ENCODE results near the gene LYZL6. TPM values are rescaled to one million over a fixed set of nuclear protein-coding genes. Genes with fewer than 3 reads are reported as not detected.

LYZL6 gene
- polyA plus RNA-seq, 3 donors = not detected

GRCh38 chr17:35936063-35936462 lies 7.5 kb downstream of the LYZL6 start:
- WGBS (ENCODE audit: insufficient coverage) = no CpG with 5 or more reads among the region's 5 CpGs
- Histone ChIP-seq H3K9me3 (replicated peaks in 1 of 2; ENCODE audit: control insufficient read depth in 1 of 2, insufficient read depth in 1 of 2, low read length in 2 of 2) (no peaks in the 10 kb centered on the region), H2AFZ (ENCODE audit: insufficient read depth, low read depth, low read length, poor library complexity, severe bottlenecking) (no peak overlapping the region), H3K79me2 (ENCODE audit: insufficient read depth, low read length) (no peaks in the 10 kb centered on the region), H3K4me2 (replicated peaks; ENCODE audit: extremely low read depth, low read length, poor library complexity, severe bottlenecking) (no peak overlapping the region), H3K4me3 (replicated peaks in 1 of 3; ENCODE audit: low read depth in 2 of 3, low read length in 3 of 3) (no peak overlapping the region), H3K27me3 (ENCODE audit: control insufficient read depth in 2 of 2, insufficient read depth in 2 of 2, low read length in 2 of 2) (no peaks in the 10 kb centered on the region), H3K9ac (ENCODE audit: insufficient read depth, low read length, poor library complexity, severe bottlenecking) (no peak overlapping the region), H3K36me3 (replicated peaks in 1 of 2; ENCODE audit: control insufficient read depth in 1 of 2, insufficient read depth in 2 of 2, low read length in 2 of 2) (no peaks in the 10 kb centered on the region), H4K20me1 (ENCODE audit: insufficient read depth, low read length) (no peaks in the 10 kb centered on the region), H3K4me1 (ENCODE audit: control insufficient read depth in 1 of 2, insufficient read depth in 2 of 2, low read length in 2 of 2) (no peaks in the 10 kb centered on the region), H3K27ac (ENCODE audit: low read depth in 1 of 2, low read length in 2 of 2) (no peak overlapping the region)
- Mint-ChIP-seq H3K27ac (no peak overlapping the region), H3K4me3 (no peak overlapping the region), H3K27me3 (ENCODE audit: low read depth in 3 of 3) (peaks cover 0 to 2% (median 0%) of the 10 kb centered on the region in 3 donors), H3K9me3 (peaks cover 0 to 7% (median 0%) of the 10 kb centered on the region in 7 donors), H3K36me3 (no peaks in the 10 kb centered on the region), H3K4me1 (peaks cover 2% of the 10 kb centered on the region)
- intact Hi-C loops (cut with micrococcal nuclease) = no loop called here
- DNase-seq = no peak
- TF ChIP-seq CTCF (IDR thresholded peaks at IDR 0.05) = no peak

- Histone ChIP-seq H3K4me2 (replicated peaks; ENCODE audit: extremely low read depth, low read length, poor library complexity, severe bottlenecking) (no peak overlapping the region), H3K27ac (ENCODE audit: low read depth in 1 of 2, low read length in 2 of 2) (no peak overlapping the region), H4K20me1 (ENCODE audit: insufficient read depth, low read length) (no peaks in the 10 kb centered on the region), H3K4me3 (replicated peaks in 1 of 3; ENCODE audit: low read depth in 2 of 3, low read length in 3 of 3) (no peak overlapping the region), H3K36me3 (replicated peaks in 1 of 2; ENCODE audit: control insufficient read depth in 1 of 2, insufficient read depth in 2 of 2, low read length in 2 of 2) (no peaks in the 10 kb centered on the region), H3K9me3 (replicated peaks in 1 of 2; ENCODE audit: control insufficient read depth in 1 of 2, insufficient read depth in 1 of 2, low read length in 2 of 2) (no peaks in the 10 kb centered on the region), H3K9ac (ENCODE audit: insufficient read depth, low read length, poor library complexity, severe bottlenecking) (no peak overlapping the region), H3K27me3 (ENCODE audit: control insufficient read depth in 2 of 2, insufficient read depth in 2 of 2, low read length in 2 of 2) (no peaks in the 10 kb centered on the region), H3K79me2 (ENCODE audit: insufficient read depth, low read length) (no peaks in the 10 kb centered on the region), H2AFZ (ENCODE audit: insufficient read depth, low read depth, low read length, poor library complexity, severe bottlenecking) (no peak overlapping the region), H3K4me1 (ENCODE audit: control insufficient read depth in 1 of 2, insufficient read depth in 2 of 2, low read length in 2 of 2) (peaks cover 12 to 13% of the 10 kb centered on the region in 2 donors)
- H3K9me3 Mint-ChIP-seq = peaks cover 0 to 7% (median 0%) of the 10 kb centered on the region in 7 donors
- TF ChIP-seq CTCF (IDR thresholded peaks at IDR 0.05) = no peak
- intact Hi-C loops (cut with micrococcal nuclease) = no loop called here
- H3K36me3 Mint-ChIP-seq = no peaks in the 10 kb centered on the region
- 94% methylated on average over 5 of the region's 10 CpGs for WGBS (ENCODE audit: insufficient coverage)
- peaks cover 15% of the 10 kb centered on the region for H3K4me1 Mint-ChIP-seq
- H3K27ac Mint-ChIP-seq = no peak overlapping the region
- DNase-seq = no peak
- H3K27me3 Mint-ChIP-seq (ENCODE audit: low read depth in 3 of 3) = peaks cover 0 to 2% (median 0%) of the 10 kb centered on the region in 3 donors
- H3K4me3 Mint-ChIP-seq = no peak overlapping the region
Measured at GRCh38 chr17:35934760-35935159, 8.8 kb downstream of the LYZL6 start.

All from CD14-positive monocyte (primary cell).